H9 (cell line): ENCODE results near the gene IGFBP5. TPM values are rescaled to one million over a fixed set of nuclear protein-coding genes. Genes with fewer than 3 reads are reported as not detected.

ENCODE experiments used
- DNase-seq: peaks from one replicate; pipeline ENCODE4 v3.0.0-alpha.2; 2017
- H2AFZ ChIP-seq: one replicate; pipeline ENCODE4 v1.6.1; 2013; ENCODE audit warnings: mild to moderate bottlenecking, low read length, control low read depth, moderate library complexity
- H2AK5ac ChIP-seq: 2 replicates; pipeline ENCODE4 v1.6.1; 2013; ENCODE audit warnings: low read length, control low read depth, mixed read lengths; ENCODE audit not compliant: insufficient read length
- H2BK120ac ChIP-seq: one replicate; pipeline ENCODE4 v1.6.1; 2013; ENCODE audit warnings: low read depth, mild to moderate bottlenecking, low read length, control low read depth, inconsistent platforms; ENCODE audit not compliant: poor library complexity, severe bottlenecking
- H2BK12ac ChIP-seq: 2 replicates; pipeline ENCODE4 v1.6.1; 2013; ENCODE audit warnings: low read length, control low read depth, mixed read lengths, low read depth; ENCODE audit not compliant: insufficient read length
- H2BK15ac ChIP-seq: 2 replicates; pipeline ENCODE4 v1.6.1; 2013; ENCODE audit warnings: low read depth, low read length, control low read depth
- H2BK20ac ChIP-seq: one replicate; pipeline ENCODE4 v1.6.1; 2013; ENCODE audit warnings: low read depth, mild to moderate bottlenecking, low read length, control low read depth, inconsistent platforms; ENCODE audit not compliant: poor library complexity, severe bottlenecking
- H2BK5ac ChIP-seq: 2 replicates; pipeline ENCODE4 v1.6.1; 2013; ENCODE audit warnings: low read length, control low read depth, mixed read lengths; ENCODE audit not compliant: insufficient read length
- H3K14ac ChIP-seq: 2 replicates; pipeline ENCODE4 v1.6.1; 2013; ENCODE audit warnings: low read length, control low read depth; ENCODE audit not compliant: insufficient read depth
- H3K18ac ChIP-seq: 2 replicates; pipeline ENCODE4 v1.6.1; 2013; ENCODE audit warnings: low read depth, mild to moderate bottlenecking, mixed read lengths, low read length, control low read depth; ENCODE audit not compliant: insufficient read length
- H3K23ac ChIP-seq: 2 replicates; pipeline ENCODE4 v1.6.1; 2013; ENCODE audit warnings: low read length, control low read depth, mixed read lengths, low read depth; ENCODE audit not compliant: insufficient read length
- H3K23me2 ChIP-seq: 2 replicates; pipeline ENCODE4 v1.6.1; 2013; ENCODE audit warnings: low read depth, mild to moderate bottlenecking, mixed read lengths, low read length, control low read depth; ENCODE audit not compliant: insufficient read length, poor library complexity, severe bottlenecking
- H3K27ac ChIP-seq: 2 replicates; pipeline ENCODE4 v1.5.1; 2013; ENCODE audit warnings: low read length, control low read depth, mixed read lengths, low read depth; ENCODE audit not compliant: insufficient read length
- H3K27me3 ChIP-seq: 2 replicates; pipeline ENCODE4 v1.6.1; 2013; ENCODE audit warnings: low read length, control low read depth, inconsistent platforms; ENCODE audit not compliant: insufficient read depth
- H3K4ac ChIP-seq: 2 replicates; pipeline ENCODE4 v1.6.1; 2013; ENCODE audit warnings: low read depth, mild to moderate bottlenecking, control low read depth, inconsistent platforms, low read length, moderate library complexity
- H3K4me1 ChIP-seq: 2 replicates; pipeline ENCODE4 v1.6.1; 2013; ENCODE audit warnings: low read length, control low read depth, inconsistent platforms; ENCODE audit not compliant: insufficient read depth
- H3K4me2 ChIP-seq: 2 replicates; pipeline ENCODE4 v1.6.1; 2013; ENCODE audit warnings: low read length, control low read depth, mixed read lengths; ENCODE audit not compliant: insufficient read length, insufficient read depth
- H3K56ac ChIP-seq: 2 replicates; pipeline ENCODE4 v1.6.1; 2013; ENCODE audit warnings: low read depth, mild to moderate bottlenecking, mixed read lengths, low read length, control low read depth; ENCODE audit not compliant: insufficient read length
- H3K79me1 ChIP-seq: 2 replicates; pipeline ENCODE4 v1.6.1; 2013; ENCODE audit warnings: low read depth, mild to moderate bottlenecking, moderate library complexity, low read length, control low read depth, inconsistent platforms; ENCODE audit not compliant: insufficient read depth, poor library complexity, severe bottlenecking
- H3K79me2 ChIP-seq: 2 replicates; pipeline ENCODE4 v1.6.1; 2013; ENCODE audit warnings: low read length, control low read depth, inconsistent platforms; ENCODE audit not compliant: insufficient read depth
- H3K9ac ChIP-seq: 2 replicates; pipeline ENCODE4 v1.6.1; 2013; ENCODE audit warnings: low read length, control low read depth, mixed read lengths; ENCODE audit not compliant: insufficient read length; ENCODE audit errors: extremely low read depth
- H3K9me3 ChIP-seq: one replicate; pipeline ENCODE4 v1.6.1; 2013; ENCODE audit warnings: low read depth, low read length, inconsistent platforms; ENCODE audit not compliant: control insufficient read depth
- H3T11ph ChIP-seq: one replicate; pipeline ENCODE4 v1.6.1; 2013; ENCODE audit warnings: mild to moderate bottlenecking, low read length, control low read depth, inconsistent platforms
- H4K20me1 ChIP-seq: one replicate; pipeline ENCODE4 v1.6.1; 2013; ENCODE audit not compliant: control insufficient read depth, insufficient read length, insufficient read depth
- H4K5ac ChIP-seq: 2 replicates; pipeline ENCODE4 v1.6.1; 2013; ENCODE audit warnings: low read depth, mild to moderate bottlenecking, mixed read lengths, low read length, control low read depth; ENCODE audit not compliant: insufficient read length
- H4K8ac ChIP-seq: replicated peaks from 2 replicates; pipeline ENCODE4 v1.6.1; 2013; ENCODE audit warnings: low read length, control low read depth, mixed read lengths, low read depth; ENCODE audit not compliant: insufficient read length
- H4K91ac ChIP-seq: 2 replicates; pipeline ENCODE4 v1.6.1; 2013; ENCODE audit warnings: low read depth, mild to moderate bottlenecking, moderate library complexity, mixed read lengths, low read length, control low read depth; ENCODE audit not compliant: insufficient read length
- H3K27ac Mint-ChIP-seq, 3 experiments: 2 replicates in 2 of 3; 3 replicates in 1 of 3; pipeline ENCODE4 v1.8.0; 2020 to 2021; ENCODE audit warnings: mixed read lengths in 3 of 3, mild to moderate bottlenecking in 1 of 3, moderate library complexity in 1 of 3
- H3K27me3 Mint-ChIP-seq: 2 replicates; pipeline ENCODE4 v1.8.0; 2021; ENCODE audit warnings: low read depth, mild to moderate bottlenecking, moderate library complexity, mixed read lengths
- H3K36me3 Mint-ChIP-seq, 3 experiments: 2 replicates in 2 of 3; 3 replicates in 1 of 3; pipeline ENCODE4 v1.8.0; 2020 to 2021; ENCODE audit warnings: low read depth in 3 of 3, mixed read lengths in 3 of 3; ENCODE audit not compliant: insufficient read depth in 1 of 3
- H3K4me1 Mint-ChIP-seq, 2 experiments: 2 replicates each; pipeline ENCODE4 v1.8.0; 2020; ENCODE audit warnings: mixed read lengths in 2 of 2
- H3K4me3 Mint-ChIP-seq, 2 experiments: 2 replicates in 1 of 2; 3 replicates in 1 of 2; pipeline ENCODE4 v1.8.0; 2020 to 2021; ENCODE audit warnings: mild to moderate bottlenecking in 2 of 2, mixed read lengths in 2 of 2, moderate library complexity in 1 of 2
- H3K9me3 Mint-ChIP-seq, 2 experiments: 2 replicates in 1 of 2; 3 replicates in 1 of 2; pipeline ENCODE4 v1.8.0; 2020; ENCODE audit warnings: mild to moderate bottlenecking in 2 of 2, mixed read lengths in 2 of 2, moderate library complexity in 1 of 2
- WGBS: extraction: QIAGEN DNeasy Blood & Tissue Kit; methylation state at CpG from one replicate; pipeline ENCODE4 v1.1.7; 2013; ENCODE audit warnings: missing lambda C conversion rate, low lambda C conversion rate, mixed read lengths; ENCODE audit not compliant: insufficient read length; ENCODE audit errors: extremely low coverage; 5-methylcytosine and 5-hydroxymethylcytosine counted together
- total RNA-seq: library from RNA; stranded (reverse); gene quantifications from 2 replicates; pipeline ENCODE4 v1.2.1, GENCODE V29; 2021
- TF ChIP-seq, protein P1 (sequence below): fragments of 200-600 bp; sonication (generic); conservative IDR thresholded peaks from 3 replicates; pipeline ENCODE4 v1.8.0; 2021; ENCODE audit warnings: antibody characterized with exemption, mild to moderate bottlenecking

Gene IGFBP5
- total RNA-seq, 1 experiment from 2014 or later = 0.90 TPM

- Histone ChIP-seq H2BK5ac (no peak overlapping the region), H3T11ph (no peak overlapping the region), H4K5ac (no peak overlapping the region), H3K4me2 (no peak overlapping the region), H3K79me1 (no peaks in the 10 kb centered on the region), H3K9ac (no peak overlapping the region), H2BK12ac (no peak overlapping the region), H3K23ac (no peak overlapping the region), H2BK20ac (no peak overlapping the region), H3K4ac (no peak overlapping the region), H2AK5ac (no peak overlapping the region), H3K9me3 (no peaks in the 10 kb centered on the region), H4K91ac (no peak overlapping the region), H4K20me1 (no peaks in the 10 kb centered on the region), H2BK15ac (no peak overlapping the region), H3K18ac (no peak overlapping the region), H3K79me2 (no peaks in the 10 kb centered on the region), H3K23me2 (peaks cover 18% of the 10 kb centered on the region), H3K4me1 (no peaks in the 10 kb centered on the region), H2BK120ac (no peak overlapping the region), H2AFZ (no peak overlapping the region), H3K27me3 (no peaks in the 10 kb centered on the region; the same call in 1 of the 2 replicates), H3K56ac (no peak overlapping the region), H3K14ac (no peak overlapping the region), H4K8ac (no peak overlapping the region), H3K27ac (no peak overlapping the region)
- TF ChIP-seq, protein P1, sequence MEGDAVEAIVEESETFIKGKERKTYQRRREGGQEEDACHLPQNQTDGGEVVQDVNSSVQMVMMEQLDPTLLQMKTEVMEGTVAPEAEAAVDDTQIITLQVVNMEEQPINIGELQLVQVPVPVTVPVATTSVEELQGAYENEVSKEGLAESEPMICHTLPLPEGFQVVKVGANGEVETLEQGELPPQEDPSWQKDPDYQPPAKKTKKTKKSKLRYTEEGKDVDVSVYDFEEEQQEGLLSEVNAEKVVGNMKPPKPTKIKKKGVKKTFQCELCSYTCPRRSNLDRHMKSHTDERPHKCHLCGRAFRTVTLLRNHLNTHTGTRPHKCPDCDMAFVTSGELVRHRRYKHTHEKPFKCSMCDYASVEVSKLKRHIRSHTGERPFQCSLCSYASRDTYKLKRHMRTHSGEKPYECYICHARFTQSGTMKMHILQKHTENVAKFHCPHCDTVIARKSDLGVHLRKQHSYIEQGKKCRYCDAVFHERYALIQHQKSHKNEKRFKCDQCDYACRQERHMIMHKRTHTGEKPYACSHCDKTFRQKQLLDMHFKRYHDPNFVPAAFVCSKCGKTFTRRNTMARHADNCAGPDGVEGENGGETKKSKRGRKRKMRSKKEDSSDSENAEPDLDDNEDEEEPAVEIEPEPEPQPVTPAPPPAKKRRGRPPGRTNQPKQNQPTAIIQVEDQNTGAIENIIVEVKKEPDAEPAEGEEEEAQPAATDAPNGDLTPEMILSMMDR = peak; percentile 79
- no peak overlapping the region for H3K27ac Mint-ChIP-seq
- no peaks in the 10 kb centered on the region; a peak in 1 of 5 replicates for H3K9me3 Mint-ChIP-seq
- no peak for DNase-seq
- no CpG with 5 or more reads among the region's 5 CpGs for WGBS
- peaks cover 17 to 27% of the 10 kb centered on the region in 2 experiments for H3K4me1 Mint-ChIP-seq
- no peaks in the 10 kb centered on the region for H3K36me3 Mint-ChIP-seq
- H3K4me3 Mint-ChIP-seq = no peak overlapping the region
- H3K27me3 Mint-ChIP-seq = peaks cover 44% of the 10 kb centered on the region
Observed at GRCh38 chr2:216698895-216699294, 3.5 kb upstream of the IGFBP5 start.
